NCI-H524 treated with DMSO at 0.1 percent for 48 hours (cell line): ENCODE data around the gene CCDC197.
A peak's percentile ranks its signal among the peaks of the same experiment; 100 is the strongest.

ENCODE experiments used
- DNase-seq: peaks from one replicate; lab custom pipeline; 2025; lab: John Stamatoyannopoulos, UW

CCDC197 gene

GRCh38 chr14:93961620-93962019 is 35.5 kb upstream of the CCDC197 start:
- DNase-seq, result no peak

GRCh38 chr14:93962701-93963601 is 34.1 kb upstream of the CCDC197 start:
- DNase-seq, result no peak

- DNase-seq, result no peak
These were observed 33.4 kb upstream of the CCDC197 start for GRCh38 chr14:93963692-93964091.

GRCh38 chr14:93964281-93964680 is 32.8 kb upstream of the CCDC197 start:
- no peak for DNase-seq

GRCh38 chr14:93964820-93965286 is 32.2 kb upstream of the CCDC197 start:
- no peak for DNase-seq

GRCh38 chr14:93965287-93965821 is 31.7 kb upstream of the CCDC197 start:
- DNase-seq, result no peak

- no peak for DNase-seq
These were observed 31.1 kb upstream of the CCDC197 start for GRCh38 chr14:93965946-93966474.

- DNase-seq, result no peak
These were observed 29.4 kb upstream of the CCDC197 start for GRCh38 chr14:93967637-93968250.

GRCh38 chr14:93969082-93969828 is 27.8 kb upstream of the CCDC197 start:
- DNase-seq, result peak; percentile 63

GRCh38 chr14:93970585-93970964 is 26.5 kb upstream of the CCDC197 start:
- peak; percentile 70 for DNase-seq

- peak; percentile 87 for DNase-seq
These were observed 26.0 kb upstream of the CCDC197 start for GRCh38 chr14:93970965-93971634.

GRCh38 chr14:93971635-93972027 is 25.5 kb upstream of the CCDC197 start:
- DNase-seq, result no peak

GRCh38 chr14:93972618-93973205 is 24.4 kb upstream of the CCDC197 start:
- no peak for DNase-seq

- no peak for DNase-seq
These were observed 23.5 kb upstream of the CCDC197 start for GRCh38 chr14:93973607-93974006.

- DNase-seq, result no peak
These were observed 22.8 kb upstream of the CCDC197 start for GRCh38 chr14:93974299-93974698.

GRCh38 chr14:93974833-93975232 is 22.3 kb upstream of the CCDC197 start:
- DNase-seq, result peak; percentile 91

- DNase-seq, result no peak
These were observed 21.2 kb upstream of the CCDC197 start for GRCh38 chr14:93975791-93976476.

- DNase-seq, result no peak
These were observed 20.5 kb upstream of the CCDC197 start, which contains the start of gene ASB2 for GRCh38 chr14:93976477-93977057. ASB2 (minus strand) TSS chr14:93976570; CDS start chr14:93964539, 12,031 bp downstream.

- DNase-seq, result no peak
These were observed 19.9 kb upstream of the CCDC197 start for GRCh38 chr14:93977171-93977570.
